Kidney capillary endothelial cell (primary cell): ENCODE data around the gene IMPDH1.

Source experiments
- DNase-seq: peaks from one replicate; pipeline ENCODE4 v3.0.0-alpha.2; 2018; ENCODE audit warnings: low spot score

IMPDH1 gene

GRCh38 chr7:128434413-128435326, 24.9 kb upstream of the IMPDH1 start:
- no peak for DNase-seq

- no peak for DNase-seq
Measured at GRCh38 chr7:128431754-128432153, 22.0 kb upstream of the IMPDH1 start.

DNA sequence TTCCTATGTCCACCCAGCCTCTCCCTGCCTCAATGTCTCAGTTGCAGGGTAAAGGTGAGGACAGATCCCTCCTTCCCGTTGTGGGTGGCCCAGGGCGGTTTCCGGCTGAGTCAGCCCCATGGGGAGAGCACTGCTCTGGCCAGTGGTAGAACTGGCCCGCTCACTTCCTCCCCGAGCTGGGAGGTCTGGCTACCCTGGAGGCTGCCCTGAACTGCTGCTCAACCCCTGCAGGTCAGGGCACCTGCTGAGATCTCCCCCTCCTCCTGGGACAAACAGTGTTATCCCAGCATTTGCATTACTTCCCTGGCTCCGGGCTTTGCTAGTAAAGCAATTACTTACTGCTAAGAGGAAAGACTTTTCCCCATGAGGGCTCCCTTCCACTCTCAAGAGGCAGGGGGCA, 21.4 kb upstream of the IMPDH1 start:
- DNase-seq: no peak

DNA sequence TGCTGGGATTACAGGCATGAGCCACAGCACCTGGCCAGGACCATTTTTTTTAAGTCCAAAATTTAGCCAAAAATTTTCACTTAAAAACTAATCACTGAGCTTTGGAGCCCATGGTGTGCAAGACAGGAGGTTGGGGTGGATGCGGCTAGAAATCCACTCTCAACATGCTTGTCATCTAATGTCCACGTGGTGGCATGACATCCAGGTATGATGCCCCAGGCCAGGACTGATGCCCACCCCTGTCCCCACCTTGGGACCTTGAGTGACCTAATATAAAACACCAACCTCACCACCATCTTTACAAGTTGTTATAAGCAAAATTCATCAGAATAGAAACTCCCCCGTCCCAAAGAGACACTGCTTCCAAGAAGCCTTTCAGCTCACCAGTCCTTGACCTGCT, 20.4 kb upstream of the IMPDH1 start:
- no peak for DNase-seq

GRCh38 chr7:128427289-128427891, 17.6 kb upstream of the IMPDH1 start:
- DNase-seq: peak; percentile 72

DNA sequence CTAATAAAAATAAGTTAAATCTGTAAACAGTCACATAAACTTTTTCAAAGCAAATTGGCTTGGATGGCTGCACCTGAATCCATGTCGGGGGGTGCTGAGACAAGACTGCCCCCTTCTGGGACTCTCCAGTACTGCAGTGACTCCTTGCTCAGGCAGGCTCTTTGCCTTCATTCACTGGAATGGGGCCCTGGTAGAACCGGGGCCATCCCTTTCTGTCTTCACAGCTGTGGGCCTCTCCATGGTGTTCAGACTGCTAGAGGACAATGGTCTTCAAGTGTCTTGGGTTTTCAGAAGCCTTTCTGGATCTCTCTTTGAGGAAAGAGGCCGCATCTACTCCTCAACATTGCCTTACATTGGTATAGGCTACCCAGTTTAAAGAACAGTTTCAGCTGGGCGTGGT, 16.1 kb upstream of the IMPDH1 start:
- peak; percentile 55 for DNase-seq

- DNase-seq: no peak
Measured at GRCh38 chr7:128424686-128425275, 15.0 kb upstream of the IMPDH1 start.

GRCh38 chr7:128422842-128423241, 13.1 kb upstream of the IMPDH1 start:
- DNase-seq: no peak

GRCh38 chr7:128422037-128422436, 12.3 kb upstream of the IMPDH1 start:
- DNase-seq: no peak

DNA sequence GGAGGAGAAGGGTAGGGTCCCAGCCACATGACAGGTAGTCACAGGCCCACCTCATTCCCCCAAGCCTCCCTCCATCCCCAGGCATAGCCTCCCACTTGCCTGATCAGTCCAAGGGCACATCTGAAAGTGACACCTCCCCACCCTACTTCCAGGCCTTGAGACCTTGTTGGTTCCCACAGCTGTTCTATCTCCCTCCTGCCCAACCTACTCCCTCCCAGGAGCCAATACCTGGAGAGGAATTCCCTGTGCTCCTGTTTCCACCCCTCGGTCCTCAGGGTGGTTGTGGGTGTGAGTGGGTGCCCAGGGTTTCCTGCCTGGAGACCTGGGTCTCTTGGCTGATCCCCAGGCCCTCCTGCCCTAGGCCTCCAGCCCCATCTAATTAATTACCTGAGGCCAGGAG, 11.6 kb upstream of the IMPDH1 start:
- no peak for DNase-seq

- DNase-seq: no peak
Measured at GRCh38 chr7:128420773-128421172, 11.0 kb upstream of the IMPDH1 start.

DNA sequence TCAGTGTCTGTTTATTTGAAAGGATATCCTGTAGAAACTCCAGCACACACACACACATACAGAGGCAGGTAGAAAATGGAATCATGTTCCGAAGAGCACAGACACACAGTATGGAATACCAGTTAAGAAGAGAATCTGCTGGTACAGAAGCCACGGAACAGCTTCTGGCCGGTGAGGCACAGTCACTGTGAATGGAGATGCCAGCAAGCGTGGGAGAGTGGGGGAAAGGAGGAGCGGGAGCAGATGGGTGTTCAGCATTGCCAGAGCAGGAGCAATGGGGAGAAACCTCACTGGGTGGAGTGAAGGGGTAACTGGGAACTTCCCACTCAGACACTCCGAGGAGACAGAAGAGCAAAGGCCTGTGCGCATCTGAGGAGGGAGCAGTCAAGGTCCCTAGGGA, 9.5 kb upstream of the IMPDH1 start:
- no peak for DNase-seq

DNA sequence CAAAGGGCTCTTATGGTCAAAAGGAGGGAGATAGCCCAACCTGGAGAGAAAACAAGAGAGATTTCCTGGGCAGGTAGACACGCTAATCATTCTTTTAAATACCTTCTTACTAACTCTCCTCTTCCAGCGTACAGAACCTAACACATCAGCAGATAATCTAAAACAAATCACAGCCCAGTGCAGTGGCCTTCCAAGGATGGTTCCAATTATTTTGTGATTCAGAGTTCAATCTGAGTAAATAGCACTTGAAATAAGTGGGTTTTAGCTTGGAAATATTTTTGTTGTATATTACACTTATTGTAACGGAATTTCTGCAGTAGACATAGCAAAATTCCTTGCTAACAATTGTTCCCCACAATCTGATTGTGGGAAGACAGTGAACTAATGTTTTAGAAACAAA, 7.3 kb upstream of the IMPDH1 start:
- DNase-seq: no peak

DNA sequence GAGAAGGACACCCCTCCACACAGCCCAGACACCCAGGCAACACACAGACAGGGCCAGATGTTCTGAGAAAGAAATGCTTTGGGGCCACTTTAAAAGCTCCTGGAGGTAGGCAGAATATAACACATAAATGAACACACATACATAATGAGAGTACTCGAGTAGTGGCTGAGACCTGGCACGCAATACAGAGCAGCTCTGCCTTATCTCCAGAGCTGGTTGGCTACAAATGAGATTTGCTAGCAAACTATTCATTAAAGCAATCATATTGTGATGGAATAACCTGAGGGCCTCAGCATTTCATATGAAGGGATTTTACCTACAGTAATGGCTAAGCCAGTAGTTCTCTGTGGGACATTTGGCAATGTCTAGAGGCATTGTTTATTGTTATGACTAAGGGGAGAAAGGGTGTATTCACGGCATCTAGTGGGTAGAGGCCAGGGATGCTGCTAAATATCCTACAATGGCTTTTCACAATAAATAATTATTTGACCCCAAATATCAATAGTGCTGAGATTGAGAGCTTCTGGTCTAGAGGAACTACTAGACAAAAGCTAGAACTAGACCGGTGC, 5.5 kb upstream of the IMPDH1 start:
- DNase-seq: no peak

- DNase-seq: no peak
Measured at GRCh38 chr7:128410451-128410753, 620 bp upstream of the IMPDH1 start.

GRCh38 chr7:128408709-128409595, 830 bp downstream of the IMPDH1 start:
- no peak for DNase-seq

DNA sequence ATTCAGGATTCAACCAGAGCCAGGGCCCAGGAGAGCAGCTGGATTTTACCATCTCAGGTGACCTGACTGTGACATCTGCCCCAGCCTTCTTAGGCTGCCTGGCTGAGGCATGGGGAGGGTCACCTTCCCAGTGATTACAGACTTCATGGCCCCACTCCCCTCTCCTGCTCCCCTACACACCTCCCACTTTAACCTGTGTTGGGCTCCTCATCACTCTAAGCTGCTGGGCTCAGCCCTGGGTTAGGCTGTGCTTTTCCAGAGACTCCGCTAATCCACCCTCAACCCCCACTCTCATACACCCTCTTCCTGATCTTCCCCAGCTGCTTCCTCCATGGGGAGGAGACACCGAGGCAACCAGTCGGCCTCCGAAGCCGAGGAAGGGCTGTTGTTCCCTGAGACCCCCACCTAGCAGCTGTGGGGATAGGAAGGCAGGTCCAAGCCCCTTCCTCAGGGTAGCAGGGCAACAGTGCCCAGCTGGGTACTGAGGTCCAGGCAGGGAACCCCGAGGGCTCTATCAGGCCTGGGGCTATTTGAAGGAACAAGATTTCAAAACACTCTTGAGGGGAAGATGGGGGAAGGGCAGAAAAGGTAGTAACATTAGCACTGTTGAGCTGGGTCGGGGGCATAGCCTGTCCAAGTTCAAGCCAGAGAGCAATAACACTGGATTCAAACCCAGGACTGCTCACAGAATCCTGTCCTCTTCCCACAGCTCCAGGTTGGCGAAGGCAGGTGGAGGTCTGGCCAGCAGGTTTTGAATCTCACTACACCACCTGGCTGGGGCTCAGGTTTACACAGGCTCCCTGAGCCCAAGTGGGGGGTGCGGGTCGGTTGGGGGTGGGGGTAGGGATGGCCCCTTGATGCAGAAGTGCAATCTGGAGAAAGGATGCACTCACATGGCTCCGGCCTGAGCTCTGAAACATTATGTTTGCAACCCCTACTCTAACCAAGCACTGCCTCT, 1.8 kb downstream of the IMPDH1 start:
- no peak for DNase-seq

- DNase-seq: no peak
Measured at GRCh38 chr7:128407233-128407589, 2.6 kb downstream of the IMPDH1 start.

- no peak for DNase-seq
Measured at GRCh38 chr7:128406314-128407232, 3.2 kb downstream of the IMPDH1 start.
